Measurements from ENCODE around the gene EPN3.

GRCh38 chr17:50569592-50569991 is 37.1 kb downstream of the EPN3 start:
- no peak for TF ChIP-seq CTCF (IDR thresholded peaks at IDR 0.05)
- TF ChIP-seq POLR2AphosphoS5 (IDR thresholded peaks at IDR 0.05; ENCODE audit: low read depth, low read length), result no peak
- no peak for TF ChIP-seq REST (IDR thresholded peaks at IDR 0.05; ENCODE audit: insufficient read depth in 1 of 2, low read depth in 2 of 2, low read length in 1 of 2)
- no peak for TF ChIP-seq SIN3A (IDR thresholded peaks at IDR 0.05; ENCODE audit: borderline replicate concordance, insufficient read depth, low read depth, low read length)
- no peak for TF ChIP-seq TCF7L2 (IDR thresholded peaks at IDR 0.05; ENCODE audit: low read depth, low read length)

Measured in Panc1 (cell line).